LHCN-M2 (cell line): ENCODE data around the gene MCF2L. TPM values are rescaled to one million over a fixed set of nuclear protein-coding genes. Genes with fewer than 3 reads are reported as not detected.

Experiments used
- DNase-seq: peaks from one replicate; pipeline ENCODE4 v3.0.0-alpha.2; 2012; ENCODE audit warnings: low read depth
- total RNA-seq: library from RNA; depleted of rRNA; stranded (reverse); fragments of >200 nt; gene quantifications from 2 replicates; pipeline ENCODE4 v1.2.3, GENCODE V29; 2014

Gene MCF2L
- total RNA-seq, 1 experiment from 2014 or later: 10.9 TPM

DNA sequence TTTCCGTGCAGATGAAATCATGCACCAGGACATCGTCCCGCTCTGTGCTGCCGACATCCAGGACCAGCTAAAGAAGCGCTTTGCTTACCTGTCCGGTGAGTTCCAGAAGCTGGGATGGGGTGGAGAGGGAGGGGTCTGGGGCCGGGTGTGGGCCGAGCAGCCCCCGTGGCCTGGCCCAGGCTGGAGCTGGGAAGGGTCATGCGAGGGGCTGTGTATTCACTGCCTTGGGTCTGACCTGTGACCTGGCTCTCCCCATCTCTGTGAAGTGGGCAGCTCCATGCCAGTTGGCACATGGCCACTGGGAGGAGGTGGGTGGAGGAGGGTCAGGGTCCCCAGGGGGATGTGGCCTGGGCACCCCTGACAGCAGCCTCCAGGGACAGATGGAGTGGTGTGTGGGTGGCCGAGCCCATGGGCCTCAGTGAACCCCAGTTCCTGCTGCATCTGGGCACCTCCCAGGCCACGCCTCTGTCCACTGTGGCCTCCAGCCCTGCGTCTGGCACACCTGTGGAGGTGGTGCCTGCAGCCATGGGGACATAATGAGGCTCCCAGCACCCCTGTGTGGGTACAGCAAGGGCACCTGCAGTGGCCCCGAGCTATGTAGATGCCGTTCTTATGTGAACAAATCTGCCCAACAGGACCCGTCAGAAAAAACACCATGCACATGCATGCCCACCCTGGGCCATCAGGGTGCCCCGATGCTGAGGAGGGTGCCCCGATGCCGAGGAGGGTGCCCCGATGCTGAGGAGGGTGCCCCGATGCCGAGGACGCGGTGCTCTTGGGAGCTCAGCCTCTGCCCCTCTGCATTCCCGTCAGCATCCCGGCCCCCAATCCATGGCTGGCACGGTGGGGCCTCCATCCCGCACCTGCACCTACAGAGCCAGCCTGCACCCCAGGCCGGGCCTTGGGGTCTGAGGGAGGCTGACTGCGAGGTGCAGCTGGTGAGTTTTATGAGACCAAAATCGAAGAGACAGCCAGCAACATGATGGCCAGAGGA lies 46.0 kb downstream of the MCF2L start:
- DNase-seq: no peak

GRCh38 chr13:113015826-113016525 lies 47.0 kb downstream of the MCF2L start:
- no peak for DNase-seq

GRCh38 chr13:113016526-113017295 lies 47.7 kb downstream of the MCF2L start:
- no peak for DNase-seq

DNA sequence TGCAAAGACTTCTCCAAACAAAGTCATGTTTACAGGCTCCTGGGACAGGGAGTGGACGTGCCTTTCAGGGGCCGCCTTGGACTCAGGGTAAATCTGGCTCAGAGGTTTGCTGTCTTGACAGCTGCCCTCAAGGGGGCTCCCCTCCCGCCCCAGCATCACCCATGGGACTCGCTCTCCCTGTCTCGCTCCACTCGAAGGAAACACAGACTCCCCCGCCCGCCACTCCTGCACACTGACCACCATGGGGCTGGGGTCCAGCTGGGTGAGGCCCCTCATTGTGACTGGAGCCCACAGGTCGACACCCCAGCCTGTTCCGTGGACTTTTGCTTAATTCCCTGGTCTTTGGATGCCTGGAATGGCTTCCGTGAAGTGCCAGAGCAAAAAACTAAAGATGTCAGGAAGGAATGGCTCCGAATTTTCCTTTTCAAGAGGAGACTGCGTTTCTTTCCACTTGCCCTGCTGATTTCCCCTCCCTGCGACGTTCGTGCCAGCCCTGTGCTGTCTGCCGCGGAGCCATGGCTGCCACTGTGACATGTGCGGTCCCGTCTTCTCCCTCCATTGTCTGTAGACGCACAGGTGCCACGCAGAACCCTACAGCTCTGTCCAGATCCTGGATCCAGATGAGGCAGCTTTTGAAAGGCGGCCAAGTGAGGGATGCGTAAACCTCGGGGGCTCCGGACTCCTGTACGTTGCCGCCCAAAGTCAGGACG lies 48.6 kb downstream of the MCF2L start:
- no peak for DNase-seq

DNA sequence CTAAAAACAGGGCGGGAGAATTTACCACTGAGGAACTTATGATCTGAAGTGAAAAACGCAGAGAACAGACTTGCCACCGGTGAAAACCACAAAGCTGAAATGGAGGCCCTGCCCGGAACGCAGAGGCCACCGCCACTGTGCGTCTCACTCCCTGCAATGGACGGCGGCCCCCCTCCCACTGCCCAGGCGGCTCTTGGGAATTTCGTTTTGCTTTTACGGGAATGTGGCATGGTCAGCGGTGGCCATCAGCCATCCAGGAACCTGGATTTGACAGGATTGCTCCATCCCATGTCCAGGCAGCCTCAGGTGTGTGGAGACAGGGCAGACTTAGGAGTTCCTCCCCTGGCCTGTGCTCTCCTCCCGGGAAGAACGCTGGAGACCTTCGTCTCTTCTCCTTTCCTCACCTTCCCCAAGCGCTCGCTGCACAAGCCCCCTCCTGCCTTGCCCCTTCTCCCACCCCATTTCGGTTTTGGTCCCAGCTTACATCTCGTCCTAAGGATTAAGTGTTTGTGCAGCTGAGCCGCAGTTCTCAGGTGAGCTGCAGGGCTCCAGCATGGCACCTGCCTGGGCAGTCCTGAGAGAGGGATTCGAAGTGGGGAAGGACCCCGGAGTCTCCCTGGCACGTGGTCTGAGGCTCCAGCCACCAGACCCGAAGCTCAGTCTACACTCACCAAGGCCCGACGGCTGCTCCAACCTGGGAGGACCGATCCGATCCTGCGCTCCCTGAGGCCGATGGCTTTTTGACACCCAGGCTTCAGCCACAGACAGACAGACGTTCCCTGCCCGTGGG lies 49.9 kb downstream of the MCF2L start:
- no peak for DNase-seq

GRCh38 chr13:113020323-113021080 lies 51.5 kb downstream of the MCF2L start:
- no peak for DNase-seq

DNA sequence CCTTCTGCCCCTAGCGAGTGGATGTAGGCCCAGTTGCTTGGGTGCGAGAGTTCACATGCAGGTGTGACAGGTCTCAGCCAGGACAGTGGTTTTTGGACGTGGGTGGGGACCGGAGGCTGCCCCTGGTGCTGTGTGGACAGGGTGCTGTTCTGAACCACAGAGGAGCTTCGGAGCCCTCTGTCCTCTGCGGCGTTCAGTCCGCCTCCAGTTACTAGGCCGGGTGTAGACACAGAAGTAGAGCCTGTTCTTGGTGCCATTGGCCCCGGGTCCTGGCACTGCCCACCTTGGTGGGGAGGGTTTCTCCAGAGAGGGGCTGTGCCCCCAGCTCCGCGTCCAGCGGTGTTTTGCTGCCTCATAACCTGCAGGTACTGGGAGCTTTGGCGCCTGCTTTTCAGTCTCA lies 52.4 kb downstream of the MCF2L start:
- no peak for DNase-seq

DNA sequence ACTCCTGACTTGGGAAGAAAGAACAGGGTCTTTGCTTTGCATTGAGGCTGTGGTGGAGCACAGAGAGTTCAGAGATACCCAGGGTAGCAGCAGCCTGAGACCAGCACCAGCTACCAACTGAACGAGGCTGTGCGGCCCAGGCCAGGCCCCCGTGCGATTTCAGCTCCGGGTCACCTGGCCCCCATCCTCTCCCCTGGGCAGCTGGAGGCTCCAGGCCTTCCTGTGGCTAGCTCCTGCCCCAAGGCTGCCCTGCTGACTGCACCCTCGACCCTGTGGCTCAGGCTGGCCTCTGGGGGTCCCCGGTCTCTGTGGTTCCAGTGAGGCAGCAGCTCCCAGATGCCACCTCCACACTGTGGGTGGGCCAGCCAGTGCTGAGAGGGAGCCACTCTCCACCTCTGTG lies 52.8 kb downstream of the MCF2L start:
- no peak for DNase-seq

DNA sequence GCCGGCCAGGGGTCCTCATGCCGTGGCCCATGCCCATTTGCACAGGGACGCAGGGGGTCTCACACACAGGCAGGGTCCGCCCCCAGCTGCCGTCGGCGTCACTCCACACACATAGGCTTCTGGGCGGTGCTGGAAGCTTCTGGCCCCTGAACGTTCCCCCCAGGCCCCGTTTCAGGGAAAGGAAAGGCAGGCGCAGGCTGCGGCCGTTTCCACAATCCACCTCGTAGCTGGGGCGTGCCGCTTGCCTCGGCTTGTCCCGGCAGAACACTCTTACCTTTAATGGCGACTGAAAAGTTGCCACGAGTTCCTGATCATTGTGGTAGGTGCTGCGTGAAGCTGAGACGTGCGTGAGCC lies 53.4 kb downstream of the MCF2L start:
- DNase-seq: no peak

- DNase-seq: no peak
These were observed 53.9 kb downstream of the MCF2L start for GRCh38 chr13:113022745-113023574.

DNA sequence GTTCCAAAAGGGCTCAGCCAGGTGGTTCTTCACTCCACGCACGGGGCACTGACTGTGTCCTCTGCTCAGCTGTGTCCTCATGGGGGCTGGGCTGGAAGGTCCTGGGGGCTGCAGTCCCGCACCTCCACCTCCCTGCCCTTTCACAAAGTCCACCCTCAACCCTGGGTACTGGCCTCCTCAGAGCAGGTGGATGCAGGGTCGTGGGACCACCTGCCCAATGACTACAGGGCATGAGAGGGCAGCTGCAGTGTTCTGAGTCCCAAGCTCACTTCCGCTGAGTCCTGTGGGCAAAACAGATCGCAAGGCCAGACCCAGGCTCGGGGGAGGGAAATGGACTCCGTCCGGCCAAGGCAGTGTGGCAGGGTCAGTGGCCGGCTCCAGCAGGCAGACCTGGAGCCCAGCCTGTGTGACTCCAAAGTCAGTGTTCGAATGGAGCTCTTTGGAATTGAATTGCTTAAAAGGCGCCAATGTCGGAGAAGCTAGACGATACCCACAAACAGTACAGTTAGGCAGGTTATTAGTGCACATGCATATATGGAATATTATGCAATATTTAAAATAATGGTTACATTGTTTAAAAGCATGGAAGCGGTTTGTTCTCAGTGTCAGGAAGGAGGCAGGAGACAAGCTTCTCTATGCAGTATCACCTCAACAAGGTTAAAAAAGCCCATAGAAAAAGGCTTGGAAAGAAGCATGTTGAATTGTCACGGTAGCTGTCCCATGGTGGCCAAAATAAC lies 54.8 kb downstream of the MCF2L start:
- no peak for DNase-seq

- no peak for DNase-seq
These were observed 55.5 kb downstream of the MCF2L start for GRCh38 chr13:113024466-113024865.

DNA sequence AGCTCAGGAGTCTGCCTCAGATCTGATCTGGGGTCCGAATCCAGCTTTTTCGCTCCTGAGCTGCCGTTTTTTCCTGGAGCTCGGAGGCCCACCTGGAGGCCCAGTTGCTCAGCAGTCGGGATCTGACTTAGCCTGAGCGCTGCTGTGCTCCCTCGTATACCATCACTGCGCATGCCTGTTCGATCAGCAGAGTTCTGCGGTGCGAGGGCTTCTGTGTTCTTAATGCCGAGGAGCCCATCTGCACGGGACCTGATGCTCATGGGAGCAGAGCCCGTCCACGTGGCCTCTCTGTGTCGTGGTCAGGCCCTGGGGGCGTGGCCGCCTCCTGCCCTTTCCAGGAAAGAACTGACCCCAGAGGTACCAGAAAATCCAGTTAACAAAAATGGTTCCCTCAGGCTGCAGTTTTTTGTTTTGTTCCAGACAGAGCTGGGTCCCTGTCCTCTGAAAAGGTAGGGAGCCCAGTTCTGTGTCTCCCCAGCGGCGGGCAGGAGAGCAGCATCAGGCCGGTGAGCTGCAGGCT lies 57.4 kb downstream of the MCF2L start:
- DNase-seq: no peak

DNA sequence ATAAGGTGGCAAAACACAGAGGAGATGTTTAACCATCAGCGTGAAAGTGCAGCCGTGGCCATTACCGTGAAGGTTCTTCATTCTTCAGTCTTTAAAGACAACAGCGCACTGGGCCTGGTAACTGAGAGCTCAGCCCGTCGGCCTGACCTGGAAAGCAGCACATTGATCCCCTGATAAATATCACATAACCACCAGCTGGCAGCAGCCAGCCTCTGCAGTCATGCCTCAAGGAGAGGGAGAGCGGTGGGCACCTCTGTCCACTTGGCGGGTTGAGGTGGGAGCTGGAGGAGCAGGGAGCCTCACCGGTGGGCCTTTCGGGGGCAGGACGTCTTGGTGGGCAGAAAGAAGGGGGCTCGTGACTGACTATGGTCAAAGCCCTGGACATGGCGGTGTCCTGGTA lies 58.1 kb downstream of the MCF2L start:
- no peak for DNase-seq

DNA sequence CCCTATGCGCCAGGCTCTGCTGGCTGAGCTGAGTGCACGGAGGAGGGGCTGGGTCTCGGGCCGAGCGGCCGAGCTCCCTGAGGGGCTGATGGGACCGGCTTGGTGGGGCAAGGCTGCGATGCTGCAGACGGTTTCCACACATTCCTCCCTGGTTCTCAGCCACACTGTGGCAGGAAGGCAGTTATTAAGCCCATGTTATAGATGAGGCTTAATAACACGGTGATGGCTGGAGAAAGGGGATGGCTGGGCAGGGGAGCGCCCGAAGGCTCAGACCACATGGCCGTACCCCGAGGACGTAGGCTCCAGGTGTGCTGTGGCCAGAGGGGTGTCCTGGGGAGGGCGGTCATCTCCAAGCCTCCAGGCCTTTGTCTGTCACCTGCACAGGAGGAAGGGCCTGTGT lies 58.6 kb downstream of the MCF2L start:
- no peak for DNase-seq

DNA sequence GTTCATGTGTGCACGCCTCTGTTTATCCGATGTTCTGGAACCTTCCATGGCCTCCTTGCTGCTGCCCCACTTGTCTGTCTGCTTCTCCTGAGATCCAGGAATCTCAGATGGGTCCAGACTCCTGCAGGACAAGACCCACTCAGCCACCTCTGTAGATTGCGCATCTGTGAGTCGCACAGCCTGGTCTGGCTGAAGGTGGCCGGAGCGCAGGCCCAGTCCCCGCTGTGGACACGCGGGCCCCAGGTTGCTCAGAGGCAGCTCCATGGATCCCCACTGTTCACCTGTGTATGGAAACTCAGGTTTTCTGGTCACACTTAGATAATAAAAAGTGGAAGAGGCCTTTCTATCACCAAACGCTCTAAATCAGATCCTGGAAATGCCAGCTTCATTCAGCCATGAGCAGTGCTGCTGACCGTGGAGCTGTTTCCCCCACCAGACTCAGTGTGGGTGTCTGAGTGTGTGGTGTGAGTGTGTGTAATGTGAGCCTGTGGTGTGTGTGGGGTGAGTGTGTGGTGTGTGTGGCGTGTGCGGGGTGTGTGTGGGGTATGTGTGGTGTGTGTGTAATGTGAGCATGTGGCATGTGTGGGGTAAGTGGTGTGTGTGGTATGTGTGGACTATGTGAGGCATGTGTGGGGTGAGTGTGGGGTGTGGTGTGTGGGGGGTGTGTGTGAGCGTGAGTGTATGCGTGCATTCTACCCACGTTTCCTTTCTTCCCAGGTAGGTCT lies 59.5 kb downstream of the MCF2L start:
- DNase-seq: no peak

DNA sequence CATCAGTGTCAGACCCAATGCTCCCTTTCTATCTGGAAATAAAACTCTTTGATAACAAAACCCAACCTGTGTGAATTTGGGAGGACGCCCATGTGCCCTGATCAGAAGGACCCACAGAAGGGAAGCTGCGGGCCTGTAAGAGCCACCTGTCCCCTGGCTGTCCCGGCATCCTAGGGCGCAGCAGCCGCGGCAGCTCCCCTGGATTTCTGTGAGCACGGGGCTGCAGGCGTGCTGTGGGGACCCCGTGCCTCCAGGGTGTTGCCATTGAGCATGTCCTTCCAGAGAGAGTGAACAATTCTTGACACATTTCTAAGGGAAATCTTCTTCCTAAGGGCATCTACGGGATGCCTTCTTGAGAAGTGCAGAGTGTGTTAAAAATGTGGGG lies 60.0 kb downstream of the MCF2L start:
- DNase-seq: no peak
